HUDEP-2 (cell line): Measurements from ENCODE around the gene AXDND1.
"Not testable (repeated sequence)": the region's sequence is repeated elsewhere in the genome, so short reads cannot be mapped to it uniquely, and the experiment has no call there.

Experiments used
- DNase-seq, 76 experiments: peaks; one replicate each; lab custom pipeline; 2025; ENCODE audit not compliant: unreplicated experiment in 76 of 76; lab: John Stamatoyannopoulos, UW

AXDND1 gene

GRCh38 chr1:179365342-179366092 lies at the start of gene AXDND1:
TSS of gene AXDND1 (plus strand) at chr1:179365971. CDS start at chr1:179366510, 539 bp downstream.
- peak in 75 of 76 experiments; percentile 29 to 86 (median 73) for DNase-seq

GRCh38 chr1:179318491-179318890 lies 47.3 kb upstream of the AXDND1 start:
- no peak for DNase-seq

- no peak for DNase-seq
These were observed 44.1 kb upstream of the AXDND1 start for GRCh38 chr1:179321533-179322216.

GRCh38 chr1:179322557-179322956 lies 43.2 kb upstream of the AXDND1 start:
- no peak for DNase-seq

- DNase-seq = no peak
These were observed 42.3 kb upstream of the AXDND1 start for GRCh38 chr1:179323436-179323835.

- DNase-seq = no peak
These were observed 39.9 kb upstream of the AXDND1 start for GRCh38 chr1:179325836-179326235.

- DNase-seq = no peak
These were observed 39.0 kb upstream of the AXDND1 start for GRCh38 chr1:179326746-179327145.

- DNase-seq = no peak
These were observed 38.6 kb upstream of the AXDND1 start for GRCh38 chr1:179327196-179327595.

GRCh38 chr1:179327679-179328078 lies 38.1 kb upstream of the AXDND1 start:
- no peak for DNase-seq

- DNase-seq = no peak
These were observed 35.9 kb upstream of the AXDND1 start for GRCh38 chr1:179329862-179330261.

GRCh38 chr1:179334440-179334839 lies 31.3 kb upstream of the AXDND1 start:
- no peak for DNase-seq

- no peak for DNase-seq
These were observed 28.5 kb upstream of the AXDND1 start for GRCh38 chr1:179337288-179337687.

- no peak for DNase-seq
These were observed 27.7 kb upstream of the AXDND1 start for GRCh38 chr1:179337942-179338560.

- DNase-seq = no peak
These were observed 24.9 kb upstream of the AXDND1 start for GRCh38 chr1:179340918-179341317.

- DNase-seq = no peak
These were observed 23.7 kb upstream of the AXDND1 start for GRCh38 chr1:179341943-179342547.

- DNase-seq = no peak
These were observed 22.9 kb upstream of the AXDND1 start for GRCh38 chr1:179342740-179343404.

GRCh38 chr1:179351281-179351680 lies 14.5 kb upstream of the AXDND1 start:
- DNase-seq = no peak

- DNase-seq = no peak
These were observed 13.5 kb upstream of the AXDND1 start for GRCh38 chr1:179352236-179352635.

- no peak for DNase-seq
These were observed 12.2 kb upstream of the AXDND1 start for GRCh38 chr1:179353546-179353945.

GRCh38 chr1:179361631-179362030 lies 4.1 kb upstream of the AXDND1 start:
- DNase-seq = not testable (repeated sequence)
